Measurements from ENCODE around the gene HELQ. TPM values are rescaled to one million over a fixed set of nuclear protein-coding genes. Genes with fewer than 3 reads are reported as not detected.
"Not testable (repeated sequence)": the region's sequence is repeated elsewhere in the genome, so short reads cannot be mapped to it uniquely, and the experiment has no call there.

HELQ gene
- total RNA-seq, 4 donors from 2014 or later = 7.8 to 15.9 (median 12.3) TPM

DNA sequence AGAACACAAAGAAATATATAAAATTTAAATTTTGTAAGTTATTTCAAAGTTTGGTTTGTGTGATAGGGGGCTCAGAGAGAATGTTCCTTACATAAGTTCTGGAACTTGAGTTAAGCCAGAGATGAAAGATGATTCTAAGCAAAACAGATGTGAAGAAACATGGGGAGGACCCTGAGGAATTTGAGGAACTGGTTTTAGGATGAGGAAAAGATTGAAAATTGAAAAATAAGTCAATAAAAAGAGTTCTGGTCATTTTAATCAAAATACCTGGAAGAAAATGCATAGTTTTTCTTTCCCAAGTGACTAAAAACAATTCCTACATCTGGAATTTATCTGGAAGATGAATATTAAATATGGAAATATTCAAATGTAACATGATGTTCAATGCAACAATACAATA lies 37.4 kb downstream of the HELQ start:
- no peak for DNase-seq (ENCODE audit: extremely low spot score)
- Histone ChIP-seq H3K4me3 (no peak overlapping the region), H3K9me3 (no peaks in the 10 kb centered on the region), H3K27me3 (no peaks in the 10 kb centered on the region), H3K4me1 (no peaks in the 10 kb centered on the region), H3K36me3 (peaks cover 45 to 86% (median 73%) of the 10 kb centered on the region in 4 donors), H3K27ac (replicated peaks in 1 of 4) (no peak overlapping the region)
- TF ChIP-seq EP300 (IDR thresholded peaks at IDR 0.05) = no peak
- intact Hi-C loops (cut with DNase I) = no loop called here

DNA sequence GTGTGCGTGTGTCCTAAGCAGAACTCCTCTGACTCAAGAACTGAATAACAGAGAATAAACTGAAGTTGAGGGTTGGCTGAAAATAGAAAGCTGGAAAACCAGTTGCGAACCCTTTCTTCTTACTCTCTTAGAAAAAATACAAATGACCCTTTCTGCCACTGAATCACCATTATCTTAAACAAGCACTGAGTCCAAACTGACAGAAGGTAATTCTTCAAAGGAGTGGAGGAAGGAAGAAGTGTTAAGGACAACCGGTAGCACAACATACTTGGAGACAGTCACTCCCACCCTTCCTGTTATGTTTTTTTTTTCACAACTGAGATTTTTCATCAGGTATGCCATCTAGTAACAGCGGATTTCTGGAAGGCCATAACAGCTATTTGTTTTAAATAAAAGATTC lies 38.1 kb downstream of the HELQ start:
- H3K9me3 ChIP-seq = no peaks in the 10 kb centered on the region
- peaks cover 45 to 86% (median 73%) of the 10 kb centered on the region in 4 donors for H3K36me3 ChIP-seq
- TF ChIP-seq POLR2A (IDR thresholded peaks at IDR 0.05; ENCODE audit: low read depth) (no peak), EP300 (IDR thresholded peaks at IDR 0.05) (no peak), POLR2AphosphoS5 (IDR thresholded peaks at IDR 0.05) (no peak)
- TF ChIP-seq, protein P1, sequence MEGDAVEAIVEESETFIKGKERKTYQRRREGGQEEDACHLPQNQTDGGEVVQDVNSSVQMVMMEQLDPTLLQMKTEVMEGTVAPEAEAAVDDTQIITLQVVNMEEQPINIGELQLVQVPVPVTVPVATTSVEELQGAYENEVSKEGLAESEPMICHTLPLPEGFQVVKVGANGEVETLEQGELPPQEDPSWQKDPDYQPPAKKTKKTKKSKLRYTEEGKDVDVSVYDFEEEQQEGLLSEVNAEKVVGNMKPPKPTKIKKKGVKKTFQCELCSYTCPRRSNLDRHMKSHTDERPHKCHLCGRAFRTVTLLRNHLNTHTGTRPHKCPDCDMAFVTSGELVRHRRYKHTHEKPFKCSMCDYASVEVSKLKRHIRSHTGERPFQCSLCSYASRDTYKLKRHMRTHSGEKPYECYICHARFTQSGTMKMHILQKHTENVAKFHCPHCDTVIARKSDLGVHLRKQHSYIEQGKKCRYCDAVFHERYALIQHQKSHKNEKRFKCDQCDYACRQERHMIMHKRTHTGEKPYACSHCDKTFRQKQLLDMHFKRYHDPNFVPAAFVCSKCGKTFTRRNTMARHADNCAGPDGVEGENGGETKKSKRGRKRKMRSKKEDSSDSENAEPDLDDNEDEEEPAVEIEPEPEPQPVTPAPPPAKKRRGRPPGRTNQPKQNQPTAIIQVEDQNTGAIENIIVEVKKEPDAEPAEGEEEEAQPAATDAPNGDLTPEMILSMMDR (IDR thresholded peaks at IDR 0.05) = no peak
- H3K4me3 ChIP-seq = no peak overlapping the region
- 85% methylated on average over 4 of the region's 4 CpGs for WGBS
- no peak for DNase-seq (ENCODE audit: extremely low spot score)
- H3K4me1 ChIP-seq = no peaks in the 10 kb centered on the region
- H3K27ac ChIP-seq (replicated peaks in 1 of 4) = no peak overlapping the region
- H3K27me3 ChIP-seq = no peaks in the 10 kb centered on the region
- intact Hi-C loops (cut with DNase I) = no loop called here

DNA sequence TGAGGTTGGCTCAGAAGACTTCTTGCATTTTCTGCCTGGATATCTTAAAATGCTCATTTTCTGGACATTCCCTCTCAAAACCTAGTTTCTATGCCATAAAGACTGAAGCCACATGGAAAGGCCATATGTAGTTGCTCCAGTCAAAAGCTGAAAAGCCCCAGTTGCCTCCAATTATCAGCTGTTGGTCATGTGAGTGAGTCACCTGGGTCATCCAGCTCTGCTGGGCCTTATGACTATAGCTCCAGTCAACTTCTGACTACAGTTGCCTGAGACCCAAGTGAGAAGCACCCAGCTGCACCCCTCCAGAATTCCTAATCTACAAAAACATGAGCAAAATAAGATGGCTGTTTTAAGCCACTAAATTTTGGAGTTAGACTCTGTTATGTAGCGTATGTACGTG lies 41.9 kb downstream of the HELQ start:
- Histone ChIP-seq H3K4me3 (no peak overlapping the region), H3K27ac (replicated peaks in 1 of 4) (no peak overlapping the region), H3K9me3 (no peaks in the 10 kb centered on the region), H3K4me1 (no peaks in the 10 kb centered on the region), H3K36me3 (peaks cover 48 to 95% (median 70%) of the 10 kb centered on the region in 4 donors), H3K27me3 (no peaks in the 10 kb centered on the region)
- WGBS = 100% methylated on average over 2 of the region's 2 CpGs
- TF ChIP-seq POLR2AphosphoS5 (IDR thresholded peaks at IDR 0.05) (no peak), POLR2A (IDR thresholded peaks at IDR 0.05; ENCODE audit: low read depth) (no peak), EP300 (IDR thresholded peaks at IDR 0.05) (no peak)
- TF ChIP-seq, protein P1 (IDR thresholded peaks at IDR 0.05) = no peak
- intact Hi-C loops (cut with DNase I) = no loop called here
- DNase-seq (ENCODE audit: extremely low spot score) = no peak

DNA sequence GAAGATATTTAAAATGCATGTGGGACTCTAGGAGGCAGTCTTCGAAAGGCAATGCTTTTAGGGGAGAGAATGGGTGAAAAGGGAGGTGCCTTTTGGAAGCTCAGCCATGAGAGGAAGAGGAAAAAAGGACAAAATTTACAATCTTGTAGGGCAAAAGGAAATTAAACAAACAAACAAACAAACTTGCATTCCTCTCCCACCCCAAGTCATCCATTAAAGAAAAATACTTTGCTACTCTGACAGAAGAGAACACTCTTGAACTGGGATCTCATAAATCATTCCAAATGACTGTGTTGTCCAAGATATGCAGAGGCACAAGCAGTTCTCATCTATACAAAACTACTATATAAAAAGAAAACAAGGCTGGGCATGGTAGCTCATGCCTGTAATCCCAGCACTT lies 46.7 kb downstream of the HELQ start:
- WGBS = 91% methylated on average over 1 of the region's 1 CpG
- no peak for DNase-seq (ENCODE audit: extremely low spot score)
- TF ChIP-seq POLR2AphosphoS5 (IDR thresholded peaks at IDR 0.05) (no peak), POLR2A (IDR thresholded peaks at IDR 0.05; ENCODE audit: low read depth) (no peak), EP300 (IDR thresholded peaks at IDR 0.05) (no peak)
- TF ChIP-seq, protein P1 (IDR thresholded peaks at IDR 0.05) = no peak
- peaks cover 31 to 71% (median 52%) of the 10 kb centered on the region in 4 donors for H3K36me3 ChIP-seq
- no peak overlapping the region for H3K27ac ChIP-seq (replicated peaks in 1 of 4)
- no peak overlapping the region for H3K4me3 ChIP-seq
- H3K4me1 ChIP-seq = no peaks in the 10 kb centered on the region
- H3K9me3 ChIP-seq = no peaks in the 10 kb centered on the region
- intact Hi-C loops (cut with DNase I) = no loop called here
- no peaks in the 10 kb centered on the region for H3K27me3 ChIP-seq

DNA sequence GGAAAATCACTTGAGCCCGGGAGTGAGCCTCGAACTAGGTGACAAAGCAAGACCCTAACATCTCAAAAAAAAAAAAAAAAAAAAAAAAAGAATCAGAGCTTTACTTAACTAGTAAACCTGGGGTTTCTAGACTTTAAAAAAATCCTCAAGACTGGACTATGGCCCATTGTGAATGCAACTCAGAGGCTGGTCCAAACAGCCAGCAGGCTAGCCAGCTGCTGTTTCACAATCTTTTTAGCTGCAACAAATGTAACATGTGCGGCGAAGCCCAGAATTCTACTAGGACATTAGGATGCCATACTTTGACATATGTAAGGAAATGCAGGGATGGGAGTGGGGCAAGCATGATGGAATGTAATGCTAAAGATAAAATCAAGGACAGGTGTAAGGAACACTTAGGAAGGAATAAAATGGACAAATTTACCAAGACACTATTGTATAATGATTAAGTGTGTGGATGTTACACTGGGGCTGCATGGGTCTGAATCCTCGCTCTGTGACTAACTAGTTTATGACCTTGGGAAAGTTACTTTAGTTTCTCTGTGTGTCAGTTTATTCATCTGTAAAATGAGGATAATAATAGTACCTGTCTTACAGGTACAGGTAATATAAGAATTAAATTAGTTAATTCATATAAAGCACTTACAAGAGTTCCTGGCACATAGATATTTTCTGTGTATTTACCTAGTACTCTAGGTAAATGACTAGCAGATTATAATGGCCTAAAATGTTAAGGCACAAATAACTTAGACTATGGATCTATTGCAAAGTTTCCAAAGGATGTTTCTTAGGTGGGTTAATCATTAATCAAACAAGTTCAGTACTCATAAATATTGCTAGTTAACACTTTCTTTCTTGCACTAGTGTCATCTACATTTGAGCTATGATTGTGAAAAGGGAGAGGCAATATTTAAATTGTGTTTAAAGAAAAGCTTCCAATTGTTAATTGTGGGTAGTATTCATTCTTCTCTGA lies 49.5 kb downstream of the HELQ start:
- WGBS = 96% methylated on average over 5 of the region's 5 CpGs
- H3K36me3 ChIP-seq = peaks cover 14 to 43% (median 29%) of the 10 kb centered on the region in 4 donors
- H3K27me3 ChIP-seq = no peaks in the 10 kb centered on the region
- no peaks in the 10 kb centered on the region for H3K4me1 ChIP-seq
- intact Hi-C loops (cut with DNase I) = no loop called here
- H3K9me3 ChIP-seq = no peaks in the 10 kb centered on the region
- DNase-seq (ENCODE audit: extremely low spot score) = no peak
- H3K27ac ChIP-seq (replicated peaks in 1 of 4) = no peak overlapping the region
- no peak for TF ChIP-seq POLR2AphosphoS5 (IDR thresholded peaks at IDR 0.05)
- TF ChIP-seq, protein P1 (IDR thresholded peaks at IDR 0.05) = no peak
- TF ChIP-seq EP300 (IDR thresholded peaks at IDR 0.05) = no peak
- no peak for TF ChIP-seq POLR2A (IDR thresholded peaks at IDR 0.05; ENCODE audit: low read depth)
- H3K4me3 ChIP-seq = no peak overlapping the region

DNA sequence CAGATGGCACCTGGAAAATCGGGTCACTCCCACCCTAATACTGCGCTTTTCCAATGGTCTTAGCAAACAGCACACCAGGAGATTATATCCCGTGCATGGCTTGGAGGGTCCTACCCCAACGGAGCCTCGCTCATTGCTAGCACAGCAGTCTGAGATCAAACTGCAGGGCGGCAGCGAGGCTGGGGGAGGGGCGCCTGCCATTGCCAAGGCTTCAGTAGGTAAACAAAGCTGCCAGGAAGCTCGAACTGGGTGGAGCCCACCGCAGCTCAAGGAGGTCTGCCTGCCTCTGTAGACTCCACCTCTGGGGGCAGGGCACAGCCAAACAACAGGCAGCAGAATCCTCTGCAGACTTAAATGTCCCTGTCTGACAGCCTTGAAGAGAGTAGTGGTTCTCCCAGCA lies 57.5 kb downstream of the HELQ start:
- H3K9me3 ChIP-seq; intact Hi-C loops (cut with DNase I); H3K27ac ChIP-seq (replicated peaks in 1 of 4); H3K4me1 ChIP-seq; H3K27me3 ChIP-seq; H3K4me3 ChIP-seq; DNase-seq (ENCODE audit: extremely low spot score): not testable (repeated sequence)
- H3K36me3 ChIP-seq = peaks cover 0 to 15% (median 8%) of the 10 kb centered on the region in 4 donors
- WGBS = 91% methylated on average over 7 of the region's 10 CpGs
